PC-3 (cell line): Measurements from ENCODE around the gene CR1. TPM values are rescaled to one million over a fixed set of nuclear protein-coding genes. Genes with fewer than 3 reads are reported as not detected.

Source experiments
- ATAC-seq: fragments of 200-7000 bp; cut with Tn5 transposase; 2 replicates; pipeline ENCODE4 v1.9.1; 2020; ENCODE audit warnings: mild to moderate bottlenecking, moderate library complexity
- BruUV-seq: library from RNA; stranded (reverse); fragments of 400-500 nt; replicated peaks from 2 replicates; lab custom pipeline; 2021; lab: Mats Ljungman, UMichigan
- CTCF ChIA-PET: fragments of 300-600 bp; sonication (Branson Sonifier 250); formaldehyde crosslinking; loops from one replicate; lab custom pipeline; 2022; ENCODE audit warnings: antibody characterized with exemption; lab: Charles Lee
- POLR2A ChIA-PET: fragments of 300-600 bp; sonication (Branson Sonifier 250); formaldehyde crosslinking; loops from one replicate; lab custom pipeline; 2022; ENCODE audit warnings: antibody characterized with exemption; ENCODE audit not compliant: unreplicated experiment; lab: Charles Lee
- DNase-seq: peaks from one replicate; pipeline ENCODE4 v3.0.0-alpha.2; 2015
- H2AFZ ChIP-seq: fragments of 300-600 bp; sonication (generic); 2 replicates; pipeline ENCODE4 v1.6.0; 2016; ENCODE audit warnings: antibody characterized with exemption, low read length
- H3F3A ChIP-seq: fragments of 300-600 bp; sonication (generic); one replicate; pipeline ENCODE4 v1.6.0; 2017; ENCODE audit warnings: antibody characterized with exemption, low read length, control low read depth, mild to moderate bottlenecking; ENCODE audit not compliant: unreplicated experiment
- H3K27ac ChIP-seq: fragments of 300-600 bp; sonication (generic); 2 replicates; pipeline ENCODE4 v1.5.1; 2016; ENCODE audit warnings: mild to moderate bottlenecking, low read length
- H3K27me3 ChIP-seq: fragments of 300-600 bp; sonication (generic); 2 replicates; pipeline ENCODE4 v1.6.1; 2016; ENCODE audit warnings: low read length, mixed read lengths
- H3K36me3 ChIP-seq: fragments of 300-600 bp; sonication (generic); 2 replicates; pipeline ENCODE4 v1.6.1; 2016; ENCODE audit warnings: low read depth, mixed run types, low read length, mixed read lengths
- H3K4me1 ChIP-seq: fragments of 300-600 bp; sonication (generic); 2 replicates; pipeline ENCODE4 v1.5.1; 2016; ENCODE audit warnings: low read length; ENCODE audit not compliant: insufficient read depth
- H3K4me2 ChIP-seq: fragments of 300-600 bp; sonication (generic); 2 replicates; pipeline ENCODE4 v1.6.0; 2016; ENCODE audit warnings: low read length
- H3K4me3 ChIP-seq: fragments of 300-600 bp; sonication (generic); 2 replicates; pipeline ENCODE4 v1.5.1; 2016; ENCODE audit warnings: mild to moderate bottlenecking, low read length, mixed read lengths
- H3K79me2 ChIP-seq: fragments of 300-600 bp; sonication (generic); 2 replicates; pipeline ENCODE4 v1.6.1; 2017; ENCODE audit warnings: low read length, mixed read lengths
- H3K9ac ChIP-seq: fragments of 300-600 bp; sonication (generic); 2 replicates; pipeline ENCODE4 v1.6.0; 2016; ENCODE audit warnings: mild to moderate bottlenecking, low read length
- H3K9me2 ChIP-seq: fragments of 300-600 bp; sonication (generic); replicated peaks from 2 replicates; pipeline ENCODE4 v1.6.1; 2016; ENCODE audit warnings: mixed run types, low read length, mixed read lengths
- H3K9me3 ChIP-seq: fragments of 300-600 bp; sonication (generic); 2 replicates; pipeline ENCODE4 v1.6.1; 2016; ENCODE audit warnings: low read length, mixed read lengths
- H4K20me1 ChIP-seq: fragments of 300-600 bp; sonication (generic); 2 replicates; pipeline ENCODE4 v1.6.1; 2016; ENCODE audit warnings: low read length, mixed read lengths
- EZH2 ChIP-seq: fragments of 300-600 bp; sonication (generic); IDR thresholded peaks from one replicate; pipeline ENCODE4 v1.6.1; 2017; ENCODE audit warnings: antibody characterized with exemption, mild to moderate bottlenecking, low read length; ENCODE audit not compliant: unreplicated experiment
- EZH2phosphoT487 ChIP-seq: fragments of 300-600 bp; sonication (generic); IDR thresholded peaks from 2 replicates; pipeline ENCODE4 v1.6.1; 2018; ENCODE audit warnings: mild to moderate bottlenecking, antibody characterized with exemption, low read length, borderline replicate concordance
- intact Hi-C: fragments of 100-400 bp; cut with micrococcal nuclease; formaldehyde crosslinking; loops from 2 replicates; pipeline ENCODE4 v1.9.0; 2023
- total RNA-seq: library from RNA; depleted of rRNA; stranded (reverse); fragments of >200 nt; gene quantifications from 2 replicates; pipeline ENCODE4 v1.2.3, GENCODE V29; 2014
- TF ChIP-seq, protein P1 (sequence below): fragments of 300-600 bp; sonication (generic); conservative IDR thresholded peaks from 2 replicates; pipeline ENCODE4 v1.5.1; 2017; ENCODE audit warnings: antibody characterized with exemption, low read depth, mild to moderate bottlenecking, low read length

Gene CR1
- total RNA-seq, 1 experiment from 2014 or later = not detected

DNA sequence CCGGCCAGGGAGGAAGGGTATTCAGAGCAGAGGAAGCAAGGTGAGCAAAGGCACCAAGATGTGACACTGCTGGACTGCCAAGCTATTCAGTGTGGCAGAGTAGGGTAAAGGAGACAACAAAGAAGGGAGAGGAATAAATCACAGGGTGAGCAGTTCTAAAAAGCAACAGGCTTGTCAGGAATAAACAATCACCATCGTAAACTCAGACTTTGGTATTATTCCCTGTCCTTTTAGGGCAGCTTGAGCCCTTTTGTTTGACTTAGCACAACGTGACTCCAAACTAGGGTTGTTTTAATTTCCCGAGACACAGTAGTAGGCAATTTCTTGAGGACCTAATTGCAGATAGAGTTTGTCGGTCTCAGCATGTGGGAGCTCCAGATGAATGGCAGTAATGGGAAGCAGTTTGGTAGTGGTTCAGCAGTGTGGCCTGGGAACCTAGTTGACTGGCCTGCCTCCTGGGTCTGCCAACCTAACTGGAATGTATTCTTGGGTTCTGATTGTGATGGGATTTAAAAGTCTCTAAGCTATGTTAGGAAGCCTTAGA lies 153.3 kb downstream of the CR1 start:
- DNase-seq (no peak), ATAC-seq (no peak)
- no peaks in the 10 kb centered on the region for H3K79me2 ChIP-seq
- TF ChIP-seq EZH2 (no peak), EZH2phosphoT487 (no peak)
- TF ChIP-seq, protein P1, sequence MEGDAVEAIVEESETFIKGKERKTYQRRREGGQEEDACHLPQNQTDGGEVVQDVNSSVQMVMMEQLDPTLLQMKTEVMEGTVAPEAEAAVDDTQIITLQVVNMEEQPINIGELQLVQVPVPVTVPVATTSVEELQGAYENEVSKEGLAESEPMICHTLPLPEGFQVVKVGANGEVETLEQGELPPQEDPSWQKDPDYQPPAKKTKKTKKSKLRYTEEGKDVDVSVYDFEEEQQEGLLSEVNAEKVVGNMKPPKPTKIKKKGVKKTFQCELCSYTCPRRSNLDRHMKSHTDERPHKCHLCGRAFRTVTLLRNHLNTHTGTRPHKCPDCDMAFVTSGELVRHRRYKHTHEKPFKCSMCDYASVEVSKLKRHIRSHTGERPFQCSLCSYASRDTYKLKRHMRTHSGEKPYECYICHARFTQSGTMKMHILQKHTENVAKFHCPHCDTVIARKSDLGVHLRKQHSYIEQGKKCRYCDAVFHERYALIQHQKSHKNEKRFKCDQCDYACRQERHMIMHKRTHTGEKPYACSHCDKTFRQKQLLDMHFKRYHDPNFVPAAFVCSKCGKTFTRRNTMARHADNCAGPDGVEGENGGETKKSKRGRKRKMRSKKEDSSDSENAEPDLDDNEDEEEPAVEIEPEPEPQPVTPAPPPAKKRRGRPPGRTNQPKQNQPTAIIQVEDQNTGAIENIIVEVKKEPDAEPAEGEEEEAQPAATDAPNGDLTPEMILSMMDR = no peak
- H3K4me2 ChIP-seq = no peak overlapping the region
- no TSS peak for BruUV-seq
- ChIA-PET CTCF (no interaction called here), POLR2A (no interaction called here)
- H3K4me3 ChIP-seq = no peak overlapping the region
- H3K9me3 ChIP-seq = no peaks in the 10 kb centered on the region
- H3K27me3 ChIP-seq = peaks cover 69% of the 10 kb centered on the region
- no peaks in the 10 kb centered on the region for H3F3A ChIP-seq
- no peaks in the 10 kb centered on the region for H4K20me1 ChIP-seq
- intact Hi-C loops = no loop called here
- H3K4me1 ChIP-seq = no peaks in the 10 kb centered on the region
- no peak overlapping the region for H2AFZ ChIP-seq
- no peak overlapping the region for H3K9ac ChIP-seq
- no peaks in the 10 kb centered on the region for H3K9me2 ChIP-seq
- no peaks in the 10 kb centered on the region for H3K36me3 ChIP-seq
- no peak overlapping the region for H3K27ac ChIP-seq

DNA sequence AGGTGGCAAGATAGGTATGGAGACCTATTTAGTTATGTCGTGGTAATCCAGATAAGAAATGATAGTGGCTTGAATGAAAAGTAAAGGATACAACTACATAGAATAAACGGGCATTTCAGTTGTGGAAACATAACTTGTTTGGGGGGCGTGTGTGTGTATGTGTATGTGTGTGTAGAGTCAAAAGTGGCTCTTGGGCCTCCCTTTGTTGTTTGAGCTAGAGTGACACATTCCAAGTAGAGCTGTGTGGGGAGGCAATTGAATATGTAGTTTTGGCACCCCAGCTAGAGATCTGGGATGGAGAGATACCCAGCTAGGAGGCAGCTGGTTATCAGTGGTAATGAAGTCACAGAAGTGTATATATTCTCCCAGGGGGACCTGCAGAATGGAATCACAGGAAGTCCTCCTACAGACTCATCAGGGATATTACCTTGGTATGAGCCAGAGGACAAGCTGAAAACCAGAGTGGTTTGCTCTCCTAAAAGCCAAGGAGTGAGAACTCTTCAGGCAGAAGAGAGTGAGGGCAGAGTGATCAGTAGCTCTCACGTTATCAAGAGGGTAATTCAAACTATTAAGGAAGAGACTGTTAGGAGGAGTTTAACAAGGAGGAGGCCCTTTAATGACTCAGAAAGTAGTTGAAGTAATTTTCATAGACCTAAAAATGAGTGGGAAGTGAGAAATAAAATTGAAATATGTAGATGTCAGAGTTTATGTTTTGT lies 154.1 kb downstream of the CR1 start:
- intact Hi-C loops = no loop called here
- Histone ChIP-seq H3K27ac (no peak overlapping the region), H3K4me2 (no peak overlapping the region), H4K20me1 (no peaks in the 10 kb centered on the region), H2AFZ (no peak overlapping the region), H3K9ac (no peak overlapping the region), H3K4me1 (no peaks in the 10 kb centered on the region), H3K27me3 (peaks cover 66% of the 10 kb centered on the region), H3K4me3 (no peak overlapping the region), H3K79me2 (no peaks in the 10 kb centered on the region), H3K36me3 (no peaks in the 10 kb centered on the region), H3K9me3 (no peaks in the 10 kb centered on the region), H3K9me2 (no peaks in the 10 kb centered on the region), H3F3A (no peaks in the 10 kb centered on the region)
- TF ChIP-seq EZH2phosphoT487 (no peak), EZH2 (no peak)
- TF ChIP-seq, protein P1 = no peak
- POLR2A ChIA-PET = no interaction called here
- CTCF ChIA-PET = no interaction called here
- ATAC-seq (no peak), DNase-seq (no peak)
- no TSS peak for BruUV-seq

DNA sequence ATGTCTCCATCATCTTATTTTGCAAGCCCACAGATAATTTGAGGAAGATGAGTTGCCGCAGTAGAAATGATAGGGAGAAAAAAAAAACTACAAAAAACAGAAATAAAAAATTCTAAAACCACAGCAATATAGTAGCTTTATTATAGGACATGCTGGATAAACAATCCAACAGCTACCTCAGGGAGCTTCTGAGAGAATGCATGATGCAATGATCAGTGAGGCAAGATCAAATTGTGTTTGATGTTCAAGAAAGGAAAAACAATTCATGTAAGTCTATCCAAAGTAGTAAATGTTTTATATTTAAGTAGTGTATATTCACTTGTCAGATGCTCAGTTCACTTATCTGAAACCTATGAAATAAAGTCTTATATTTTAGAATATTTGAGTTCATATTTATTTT lies 155.6 kb downstream of the CR1 start:
- no TSS peak for BruUV-seq

More for the DNA sequence above, 155.6 kb downstream of the CR1 start:
- TF ChIP-seq EZH2phosphoT487 (no peak), EZH2 (no peak)
- TF ChIP-seq, protein P1 = no peak
- CTCF ChIA-PET = no interaction called here
- H3K9ac ChIP-seq = no peak overlapping the region
- intact Hi-C loops = no loop called here
- no peak overlapping the region for H3K4me2 ChIP-seq
- H4K20me1 ChIP-seq = no peaks in the 10 kb centered on the region
- no peaks in the 10 kb centered on the region for H3K9me2 ChIP-seq
- no peaks in the 10 kb centered on the region for H3K4me1 ChIP-seq
- H3K9me3 ChIP-seq = no peaks in the 10 kb centered on the region
- H3K79me2 ChIP-seq = no peaks in the 10 kb centered on the region
- no peaks in the 10 kb centered on the region for H3F3A ChIP-seq
- no peak overlapping the region for H2AFZ ChIP-seq
- no peak overlapping the region for H3K4me3 ChIP-seq
- no peak overlapping the region for H3K27ac ChIP-seq
- peaks cover 66% of the 10 kb centered on the region for H3K27me3 ChIP-seq
- H3K36me3 ChIP-seq = no peaks in the 10 kb centered on the region
- no peak for DNase-seq
- POLR2A ChIA-PET = no interaction called here
- no peak for ATAC-seq
